Endothelial cell of umbilical vein (primary cell): ENCODE measurements around the gene PTGER2.

Experiments used
- CTCF ChIP-seq, 2 donors: IDR thresholded peaks; 1 replicate in 1 of 2; 2 replicates in 1 of 2; pipeline ENCODE4 v1.5.1; 2011; ENCODE audit warnings: low read length in 2 of 2, mild to moderate bottlenecking in 2 of 2, moderate library complexity in 2 of 2, control low read depth in 1 of 2, inconsistent platforms in 1 of 2, low read depth in 1 of 2; ENCODE audit not compliant: insufficient read depth in 1 of 2; ENCODE audit errors: extremely low read depth in 1 of 2
- EZH2 ChIP-seq: IDR thresholded peaks from 2 replicates; pipeline ENCODE4 v1.6.1; 2012; ENCODE audit warnings: borderline replicate concordance, low read depth, mild to moderate bottlenecking, moderate library complexity, low read length, inconsistent platforms; ENCODE audit not compliant: severe bottlenecking
- GATA2 ChIP-seq: IDR thresholded peaks from 2 replicates; pipeline ENCODE4 v1.7.0; 2011; ENCODE audit warnings: low read depth, mild to moderate bottlenecking, moderate library complexity, mixed read lengths, low read length; ENCODE audit not compliant: insufficient read length, insufficient read depth
- MYC ChIP-seq: IDR thresholded peaks from one replicate; pipeline ENCODE4 v1.6.1; 2011; ENCODE audit warnings: mild to moderate bottlenecking, low read depth, low read length
- POLR2A ChIP-seq: IDR thresholded peaks from 2 replicates; pipeline ENCODE4 v1.6.1; 2012; ENCODE audit warnings: low read depth, mild to moderate bottlenecking, control low read depth, low read length
- POLR2AphosphoS5 ChIP-seq: IDR thresholded peaks from 2 replicates; pipeline ENCODE4 v1.6.1; 2012; ENCODE audit warnings: low read depth, mild to moderate bottlenecking, control low read depth, low read length, moderate library complexity; ENCODE audit not compliant: insufficient read depth

- TF ChIP-seq CTCF (IDR thresholded peaks at IDR 0.05; ENCODE audit: extremely low read depth in 1 of 2, insufficient read depth in 1 of 2, low read depth in 1 of 2, low read length in 2 of 2) (no peak), POLR2A (no peak), GATA2 (no peak), POLR2AphosphoS5 (no peak), EZH2 (no peak), MYC (no peak)
These were observed 19.9 kb downstream of the PTGER2 start for GRCh38 chr14:52333823-52334657.
